HPDE6-E6E7 (cell line): ENCODE results near the gene BBX.
"Not testable (repeated sequence)": the region's sequence is repeated elsewhere in the genome, so short reads cannot be mapped to it uniquely, and the experiment has no call there.

ENCODE experiments used
- DNase-seq: peaks from one replicate; pipeline ENCODE4 v3.0.0; 2011; ENCODE audit warnings: missing footprints; ENCODE audit errors: extremely low spot score

The BBX gene

GRCh38 chr3:107796791-107797190 is 274.0 kb downstream of the BBX start:
- DNase-seq = peak; percentile 28

GRCh38 chr3:107797586-107797985 is 274.8 kb downstream of the BBX start:
- DNase-seq = no peak

- DNase-seq = no peak
These were observed 275.6 kb downstream of the BBX start for GRCh38 chr3:107798381-107798780.

GRCh38 chr3:107800710-107801109 is 277.9 kb downstream of the BBX start:
- DNase-seq = no peak

GRCh38 chr3:107803170-107803569 is 280.4 kb downstream of the BBX start:
- no peak for DNase-seq

GRCh38 chr3:107806021-107806420 is 283.3 kb downstream of the BBX start:
- DNase-seq = no peak

GRCh38 chr3:107806536-107806935 is 283.8 kb downstream of the BBX start:
- no peak for DNase-seq

- no peak for DNase-seq
These were observed 287.7 kb downstream of the BBX start for GRCh38 chr3:107810171-107811071.

GRCh38 chr3:107813026-107813425 is 290.3 kb downstream of the BBX start:
- DNase-seq = no peak

- no peak for DNase-seq
These were observed 293.3 kb downstream of the BBX start for GRCh38 chr3:107816107-107816506.

GRCh38 chr3:107817076-107817475 is 294.3 kb downstream of the BBX start:
- DNase-seq = no peak

- DNase-seq = no peak
These were observed 295.3 kb downstream of the BBX start for GRCh38 chr3:107818025-107818424.

- DNase-seq = no peak
These were observed 296.9 kb downstream of the BBX start for GRCh38 chr3:107819656-107820055.

GRCh38 chr3:107822308-107822707 is 299.5 kb downstream of the BBX start:
- DNase-seq = no peak

GRCh38 chr3:107824822-107825371 is 302.1 kb downstream of the BBX start:
- no peak for DNase-seq

- DNase-seq = no peak
These were observed 302.8 kb downstream of the BBX start for GRCh38 chr3:107825556-107825955.

- DNase-seq = no peak
These were observed 304.0 kb downstream of the BBX start for GRCh38 chr3:107826727-107827126.

GRCh38 chr3:107829185-107829584 is 306.4 kb downstream of the BBX start:
- DNase-seq = no peak

GRCh38 chr3:107831590-107831989 is 308.8 kb downstream of the BBX start:
- DNase-seq = no peak

- no peak for DNase-seq
These were observed 310.3 kb downstream of the BBX start for GRCh38 chr3:107833043-107833442.

- no peak for DNase-seq
These were observed 311.1 kb downstream of the BBX start for GRCh38 chr3:107833722-107834416.

- DNase-seq = not testable (repeated sequence)
These were observed 312.2 kb downstream of the BBX start for GRCh38 chr3:107835001-107835400.
